NCI-H2107 treated with DMSO at 0.1 percent for 48 hours (cell line): ENCODE measurements around the gene WLS.
"Not testable (repeated sequence)": the region's sequence is repeated elsewhere in the genome, so short reads cannot be mapped to it uniquely, and the experiment has no call there.

Source experiments
- DNase-seq: peaks from one replicate; lab custom pipeline; 2025; ENCODE audit not compliant: unreplicated experiment; lab: John Stamatoyannopoulos, UW

The WLS gene

GRCh38 chr1:68232289-68233148 lies at the start of gene WLS:
WLS (minus strand) TSS chr1:68232523; CDS start chr1:68232299, 224 bp downstream.
- DNase-seq: peak; percentile 26

DNA sequence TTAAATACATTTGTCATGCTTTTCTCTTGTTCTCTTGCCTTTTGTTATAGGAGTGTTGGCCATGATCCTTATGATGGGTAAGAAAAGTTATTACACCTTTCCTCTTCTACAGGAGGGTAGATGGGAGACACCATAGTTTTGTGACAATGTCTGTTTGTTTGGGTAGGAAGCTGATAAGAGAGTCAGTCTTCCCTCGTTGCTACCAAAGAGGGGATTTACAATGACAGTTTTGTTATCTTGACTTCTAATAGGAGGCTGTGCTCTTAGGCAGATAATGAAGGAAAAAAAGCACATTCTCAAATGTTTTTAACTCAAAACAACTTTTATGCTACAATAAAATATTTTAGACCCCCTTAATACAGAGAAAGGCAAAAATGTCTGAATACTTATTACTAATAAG lies 48.0 kb upstream of the WLS start:
- DNase-seq: no peak

DNA sequence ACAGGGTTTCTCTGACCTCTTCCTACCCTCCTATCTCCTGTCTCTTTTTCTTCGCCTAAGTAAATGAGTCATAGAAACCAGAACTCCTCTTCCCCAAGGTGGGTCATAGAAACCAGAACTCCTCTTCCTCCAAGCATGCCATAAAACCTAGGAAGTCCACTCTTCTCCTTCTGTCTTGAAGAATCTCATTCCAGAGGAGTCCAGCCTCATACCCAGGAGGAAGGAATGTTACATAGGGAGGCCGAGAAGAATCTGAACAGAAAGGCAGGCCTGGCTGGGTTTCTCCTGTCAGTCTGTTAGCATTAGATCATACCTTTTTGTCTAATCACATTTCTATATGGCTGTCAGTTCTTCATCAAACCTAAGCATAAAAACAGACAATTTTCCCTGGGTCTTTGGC lies 47.5 kb upstream of the WLS start:
- no peak for DNase-seq

- DNase-seq: no peak
Observed at GRCh38 chr1:68278221-68278620, 45.9 kb upstream of the WLS start.

DNA sequence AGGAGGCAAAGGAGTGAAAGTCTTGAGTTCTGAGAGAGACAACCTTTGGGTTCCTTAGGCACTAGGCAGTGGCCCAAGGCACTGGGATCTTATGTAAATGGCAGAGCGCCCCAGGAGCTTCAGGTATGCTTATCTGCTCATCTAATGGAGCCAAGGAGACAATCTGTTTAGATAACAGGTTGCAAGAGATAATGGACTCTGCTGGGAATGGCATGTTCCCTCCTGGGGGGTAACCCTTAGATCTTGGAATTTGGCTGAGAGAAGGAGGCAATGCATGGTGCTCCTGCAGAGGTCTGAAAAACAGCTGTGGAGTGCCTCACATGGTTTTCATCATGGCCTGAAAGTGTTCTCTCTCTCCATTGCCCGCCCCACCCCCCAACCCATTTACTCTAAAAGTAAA lies 44.1 kb upstream of the WLS start:
- no peak for DNase-seq

DNA sequence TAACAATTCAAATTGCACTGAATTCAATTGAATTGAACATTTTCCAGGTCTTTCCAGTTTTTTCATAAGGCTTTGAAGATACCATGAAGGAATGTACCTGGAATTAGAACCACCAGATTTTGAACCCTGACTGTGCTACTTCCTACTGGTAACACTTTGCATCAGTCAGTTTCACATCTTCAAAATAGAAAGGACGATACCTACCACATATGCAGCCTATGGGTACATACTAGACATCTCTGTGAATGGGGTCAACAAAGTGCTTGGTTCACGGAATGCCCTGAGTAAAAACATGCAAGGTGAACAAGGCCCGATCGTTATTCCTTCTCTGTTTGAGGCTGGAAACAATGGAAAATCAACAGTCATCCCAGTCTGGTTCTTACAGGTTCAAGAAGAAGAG lies 41.2 kb upstream of the WLS start:
- no peak for DNase-seq

DNA sequence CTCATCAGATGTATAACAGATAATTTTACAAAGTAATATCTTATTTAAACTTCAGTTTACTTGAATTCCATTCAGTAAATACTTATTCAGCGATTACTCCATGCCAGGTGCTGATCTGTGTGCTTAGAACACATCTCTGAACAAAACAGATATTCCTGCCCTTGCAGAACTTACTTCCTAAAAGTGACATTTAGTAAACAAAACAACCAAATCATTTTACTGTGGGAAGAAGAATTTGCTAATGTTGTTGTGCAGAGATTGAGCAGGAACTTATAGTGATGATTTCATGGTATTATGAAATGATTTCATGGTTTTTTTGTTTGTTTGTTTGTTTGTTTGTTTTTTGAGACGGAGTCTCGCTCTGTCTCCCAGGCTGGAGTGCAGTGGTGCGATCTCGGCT lies 39.3 kb upstream of the WLS start:
- DNase-seq: no peak

DNA sequence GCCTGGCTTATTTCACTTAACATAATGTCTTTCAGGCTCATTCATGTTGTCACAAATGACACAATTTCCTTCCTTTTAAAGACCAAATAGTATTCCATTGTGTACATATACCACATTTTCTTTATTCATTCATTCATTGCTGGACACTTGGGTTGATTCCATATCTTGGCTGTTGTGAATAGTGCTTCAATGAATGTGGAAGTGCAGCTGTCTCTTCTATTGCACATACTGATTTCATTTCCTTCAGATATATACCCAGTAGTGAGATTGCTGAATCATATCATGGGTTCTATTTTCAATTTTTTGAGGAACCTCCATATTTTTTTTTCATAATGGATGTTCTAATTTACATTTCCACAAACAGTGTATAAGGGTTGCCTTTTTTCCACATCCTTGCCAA lies 38.6 kb upstream of the WLS start:
- no peak for DNase-seq

GRCh38 chr1:68269637-68270430 lies 37.5 kb upstream of the WLS start:
- no peak for DNase-seq

- DNase-seq: no peak
Observed at GRCh38 chr1:68268896-68269483, 36.7 kb upstream of the WLS start.

GRCh38 chr1:68256824-68257223 lies 24.5 kb upstream of the WLS start:
- not testable (repeated sequence) for DNase-seq

- no peak for DNase-seq
Observed at GRCh38 chr1:68255301-68255700, 23.0 kb upstream of the WLS start.

DNA sequence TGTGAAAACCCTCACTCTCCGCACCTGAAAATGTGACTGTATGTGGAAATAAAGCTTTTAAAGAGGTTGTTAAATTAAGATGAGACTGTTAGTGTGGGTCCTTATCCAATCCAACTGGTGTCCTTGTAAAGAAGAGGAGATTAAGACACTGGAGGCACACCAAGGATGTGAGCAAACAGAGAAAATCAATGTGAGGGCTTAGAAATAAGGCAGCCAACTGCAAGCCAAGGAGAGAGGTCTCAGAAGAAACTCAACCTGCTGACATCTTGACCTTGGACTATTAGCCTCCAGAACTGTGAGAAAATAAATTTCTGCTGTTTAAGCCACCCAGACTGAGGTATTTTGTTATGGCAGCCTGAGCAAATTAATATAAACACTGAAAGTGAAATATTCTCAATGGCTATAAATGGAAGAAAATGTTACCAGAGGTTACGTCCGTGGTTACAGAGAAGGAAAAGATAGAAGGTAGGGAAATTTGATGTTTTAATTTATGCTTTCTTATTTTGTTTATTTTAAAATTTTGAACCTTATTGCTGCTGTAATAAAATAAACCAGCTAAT lies 22.4 kb upstream of the WLS start:
- no peak for DNase-seq

DNA sequence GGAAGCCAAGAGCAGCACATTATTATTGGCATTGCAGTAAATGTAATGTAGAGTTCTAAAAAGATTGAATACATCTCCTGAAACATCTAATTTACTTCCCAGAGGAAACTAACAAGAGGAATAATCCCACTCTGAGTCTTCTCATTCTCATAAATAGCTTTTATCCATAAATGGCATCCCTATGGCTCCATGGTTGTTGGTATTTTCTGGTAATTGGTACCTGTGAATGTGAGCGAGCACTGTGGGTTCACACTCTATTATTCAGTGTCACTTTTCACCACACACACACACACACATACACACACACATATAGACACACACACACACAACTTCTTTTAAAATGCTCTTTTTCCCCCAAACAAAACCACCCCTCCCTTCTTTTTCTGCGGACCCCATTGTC lies 4.7 kb upstream of the WLS start:
- DNase-seq: no peak

DNA sequence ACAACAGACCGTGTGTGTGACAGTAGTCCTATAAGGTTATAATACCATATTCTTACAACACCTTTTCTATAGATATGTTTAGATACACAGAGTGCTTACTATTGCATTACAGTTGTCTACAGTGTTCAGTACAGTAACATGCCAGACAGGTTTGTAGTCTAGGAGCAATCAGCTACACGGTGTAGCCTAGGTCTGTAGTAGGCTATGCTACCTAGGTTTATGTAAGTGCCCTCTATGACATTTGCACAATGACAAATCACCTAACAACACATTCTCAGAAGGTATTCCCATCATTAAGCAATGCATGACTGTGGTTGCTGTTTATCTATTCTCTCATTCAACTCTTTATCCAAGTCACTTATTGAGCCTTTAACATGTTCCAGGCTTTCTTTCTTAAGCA lies 1.8 kb upstream of the WLS start:
- DNase-seq: no peak

- no peak for DNase-seq
Observed at GRCh38 chr1:68233202-68233601, 879 bp upstream of the WLS start.

GRCh38 chr1:68231627-68232288 lies 565 bp downstream of the WLS start:
- DNase-seq: no peak

- DNase-seq: no peak
Observed at GRCh38 chr1:68230901-68231626, 1.3 kb downstream of the WLS start.

DNA sequence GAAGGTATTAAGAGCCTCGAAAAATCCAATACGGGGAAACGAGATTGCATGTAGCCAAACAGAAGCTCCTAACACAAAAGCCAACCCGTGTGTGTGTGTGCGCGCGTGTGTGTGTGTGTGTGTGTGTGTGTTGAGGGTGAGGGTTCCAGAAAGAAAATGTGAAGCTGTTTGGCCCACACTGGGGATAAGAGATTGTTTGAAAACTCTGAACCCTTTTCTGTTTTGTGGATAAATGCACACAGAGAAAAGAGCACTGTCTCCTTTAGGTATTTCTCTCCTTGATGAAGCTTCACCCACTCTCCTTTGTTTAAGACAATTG lies 1.9 kb downstream of the WLS start:
- DNase-seq: peak; percentile 53

DNA sequence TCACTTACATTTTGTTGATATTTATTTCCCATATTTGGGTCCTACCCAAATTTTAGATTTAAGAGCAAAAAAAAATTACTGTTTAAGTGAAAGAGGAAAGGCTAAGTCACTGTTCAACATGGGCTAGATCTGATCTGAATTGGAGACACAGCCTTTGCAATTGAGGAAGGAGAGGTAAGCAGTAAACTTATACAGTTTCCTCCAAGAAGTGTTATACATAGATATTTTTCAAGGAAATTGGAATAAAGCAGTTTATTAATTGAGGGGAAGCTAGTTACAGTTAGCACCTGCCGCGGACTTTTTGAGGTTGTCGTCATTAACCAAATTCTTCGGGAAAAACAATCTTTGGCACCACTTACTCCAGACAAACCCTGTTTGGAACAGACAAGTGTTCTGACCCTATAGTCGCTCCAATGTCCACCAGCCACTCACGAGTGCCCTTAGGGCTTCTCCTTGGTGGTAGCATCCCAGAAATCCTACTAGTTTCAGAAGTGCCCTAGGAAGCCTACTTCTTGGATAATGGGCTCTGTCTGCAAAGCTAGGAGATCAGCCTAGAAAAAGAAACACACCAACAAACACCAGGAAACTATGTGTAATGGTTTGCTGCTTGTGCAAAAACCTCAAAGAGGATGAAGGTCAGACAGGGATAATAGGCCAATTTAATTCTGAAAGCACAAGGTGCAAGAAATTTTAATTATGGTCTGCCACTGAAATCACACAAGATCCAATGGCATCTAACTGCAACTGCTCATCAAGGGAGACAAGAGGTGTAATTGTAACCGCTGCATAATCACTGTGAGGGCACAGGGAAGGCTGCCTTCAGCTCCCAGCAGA lies 2.5 kb downstream of the WLS start:
- peak; percentile 53 for DNase-seq
